Gastroesophageal sphincter (tissue), 4 donors: ENCODE results near the gene APBB1IP. TPM values are rescaled to one million over a fixed set of nuclear protein-coding genes. Genes with fewer than 3 reads are reported as not detected.
A peak's percentile ranks its signal among the peaks of the same experiment; 100 is the strongest.
"Not testable (repeated sequence)": the region's sequence is repeated elsewhere in the genome, so short reads cannot be mapped to it uniquely, and the experiment has no call there.

Experiments
- ATAC-seq: fragments of 150-250 bp; one replicate; pipeline ENCODE4 v1.9.1; 2016; ENCODE audit warnings: mild to moderate bottlenecking, moderate library complexity
- H3K27ac ChIP-seq, 4 donors: fragments of 200-600 bp; sonication (generic) in 3 of 4; 1 replicate in 3 of 4; 2 replicates in 1 of 4; pipeline ENCODE4 v1.5.1; 2016 to 2019
- H3K27me3 ChIP-seq: fragments of 200-600 bp; sonication (generic); one replicate; pipeline ENCODE4 v1.5.1; 2019
- H3K36me3 ChIP-seq, 2 donors: fragments of 200-600 bp; sonication (generic); one replicate each; pipeline ENCODE4 v1.5.1; 2019; ENCODE audit warnings: control low read depth in 1 of 2
- H3K4me1 ChIP-seq, 3 donors: fragments of 200-600 bp; sonication (generic); 1 replicate in 2 of 3; 2 replicates in 1 of 3; pipeline ENCODE4 v1.5.1; 2016 to 2019; ENCODE audit warnings: control low read depth in 2 of 3
- H3K4me3 ChIP-seq, 2 donors: fragments of 200-600 bp; sonication (generic); one replicate each; pipeline ENCODE4 v1.5.1; 2019; ENCODE audit warnings: mild to moderate bottlenecking in 1 of 2, moderate library complexity in 1 of 2
- H3K9me3 ChIP-seq, 3 donors: fragments of 200-600 bp; sonication (generic); one replicate each; pipeline ENCODE4 v1.5.1; 2017 to 2019; ENCODE audit warnings: control low read depth in 2 of 3
- CTCF ChIP-seq, 4 experiments: fragments of 200-600 bp in 2 of 4; fragments of 450-650 bp in 2 of 4; sonication (generic) in 1 of 4; IDR thresholded peaks; one replicate each; pipeline ENCODE4 v1.5.1; 2017 to 2019; ENCODE audit warnings: antibody characterized with exemption in 4 of 4, mild to moderate bottlenecking in 2 of 4, moderate library complexity in 2 of 4
- EP300 ChIP-seq: sonication (generic); formaldehyde crosslinking; IDR thresholded peaks from one replicate; pipeline ENCODE4 v1.6.1; 2017; ENCODE audit warnings: antibody characterized with exemption, mild to moderate bottlenecking
- POLR2A ChIP-seq, 2 donors: fragments of 450-650 bp; IDR thresholded peaks; one replicate each; pipeline ENCODE4 v1.6.1; 2017; ENCODE audit warnings: antibody characterized with exemption in 2 of 2, mild to moderate bottlenecking in 2 of 2, moderate library complexity in 1 of 2
- POLR2AphosphoS5 ChIP-seq: sonication (generic); formaldehyde crosslinking; IDR thresholded peaks from one replicate; pipeline ENCODE4 v1.6.1; 2017; ENCODE audit warnings: antibody characterized with exemption
- WGBS, 2 donors: methylation state at CpG; one replicate each; pipeline ENCODE4 v1.1.5; 2018; ENCODE audit warnings: low coverage in 1 of 2; 5-methylcytosine and 5-hydroxymethylcytosine counted together
- total RNA-seq, 4 donors: library from RNA; depleted of rRNA; stranded (reverse); fragments of >200 nt; gene quantifications; one replicate each; pipeline ENCODE4 v1.1.0, GENCODE V29; 2016

Gene APBB1IP
- total RNA-seq, 4 donors from 2014 or later, result 2.3 to 6.9 (median 4.9) TPM

GRCh38 chr10:26467639-26468038 is 29.5 kb downstream of the APBB1IP start:
- H3K36me3 ChIP-seq, result no peaks in the 10 kb centered on the region
- no peak for ATAC-seq
- H3K9me3 ChIP-seq, result no peaks in the 10 kb centered on the region
- WGBS, 2 donors, result 85 to 100% methylated on average over 3 to 4 of the region's 4 CpGs
- H3K27ac ChIP-seq, result no peak overlapping the region
- H3K27me3 ChIP-seq, result no peaks in the 10 kb centered on the region
- TF ChIP-seq EP300, result no peak
- TF ChIP-seq POLR2AphosphoS5, result no peak
- no peak for TF ChIP-seq CTCF (IDR thresholded peaks at IDR 0.05)
- TF ChIP-seq POLR2A (IDR thresholded peaks at IDR 0.05), result no peak
- H3K4me3 ChIP-seq, result no peak overlapping the region
- H3K4me1 ChIP-seq, result no peaks in the 10 kb centered on the region

- no peaks in the 10 kb centered on the region for H3K9me3 ChIP-seq
- no peak for ATAC-seq
- TF ChIP-seq CTCF (IDR thresholded peaks at IDR 0.05), result no peak
- no peak for TF ChIP-seq POLR2A (IDR thresholded peaks at IDR 0.05)
- no peak for TF ChIP-seq POLR2AphosphoS5
- TF ChIP-seq EP300, result no peak
- H3K27ac ChIP-seq, result no peak overlapping the region
- H3K36me3 ChIP-seq, result no peaks in the 10 kb centered on the region
- H3K4me3 ChIP-seq, result no peak overlapping the region
- WGBS, 2 donors, result 60 to 65% methylated on average over 3 of the region's 3 CpGs
- H3K4me1 ChIP-seq, result no peaks in the 10 kb centered on the region
- no peaks in the 10 kb centered on the region for H3K27me3 ChIP-seq
Observed at GRCh38 chr10:26468291-26468690, 30.1 kb downstream of the APBB1IP start.

GRCh38 chr10:26468700-26469099 is 30.6 kb downstream of the APBB1IP start:
- TF ChIP-seq EP300 (no peak), CTCF (IDR thresholded peaks at IDR 0.05) (no peak), POLR2AphosphoS5 (no peak)
- 62 to 76% methylated on average over 4 to 5 of the region's 6 CpGs for WGBS, 2 donors
- Histone ChIP-seq H3K36me3 (no peaks in the 10 kb centered on the region), H3K4me3 (no peak overlapping the region), H3K27ac (no peak overlapping the region), H3K9me3 (no peaks in the 10 kb centered on the region), H3K4me1 (no peaks in the 10 kb centered on the region), H3K27me3 (no peaks in the 10 kb centered on the region)
- peak; percentile 28 for ATAC-seq

GRCh38 chr10:26472492-26472778 is 34.3 kb downstream of the APBB1IP start:
- 67 to 88% methylated on average over 2 to 4 of the region's 5 CpGs for WGBS, 2 donors
- Histone ChIP-seq H3K4me3 (no peak overlapping the region), H3K9me3 (no peaks in the 10 kb centered on the region), H3K36me3 (no peaks in the 10 kb centered on the region), H3K4me1 (no peaks in the 10 kb centered on the region), H3K27me3 (no peaks in the 10 kb centered on the region), H3K27ac (no peak overlapping the region)
- no peak for ATAC-seq
- TF ChIP-seq POLR2A (IDR thresholded peaks at IDR 0.05), result no peak
- no peak for TF ChIP-seq POLR2AphosphoS5
- no peak for TF ChIP-seq CTCF (IDR thresholded peaks at IDR 0.05)
- no peak for TF ChIP-seq EP300

- TF ChIP-seq POLR2AphosphoS5 (no peak), CTCF (IDR thresholded peaks at IDR 0.05) (no peak), EP300 (no peak), POLR2A (IDR thresholded peaks at IDR 0.05) (no peak)
- no peaks in the 10 kb centered on the region for H3K4me1 ChIP-seq
- peak; percentile 41 for ATAC-seq
- no peaks in the 10 kb centered on the region for H3K27me3 ChIP-seq
- H3K27ac ChIP-seq, result no peak overlapping the region
- H3K4me3 ChIP-seq, result no peak overlapping the region
- 43 to 80% methylated on average over 1 of the region's 1 CpG for WGBS, 2 donors
- H3K36me3 ChIP-seq, result no peaks in the 10 kb centered on the region
- no peaks in the 10 kb centered on the region for H3K9me3 ChIP-seq
Observed at GRCh38 chr10:26474026-26474425, 35.9 kb downstream of the APBB1IP start.

GRCh38 chr10:26474845-26475244 is 36.7 kb downstream of the APBB1IP start:
- not testable (repeated sequence) for H3K27me3 ChIP-seq, H3K36me3 ChIP-seq, ATAC-seq, H3K4me1 ChIP-seq, H3K9me3 ChIP-seq, H3K4me3 ChIP-seq
- H3K27ac ChIP-seq, result peak overlapping the region in 1 of 4 donors; percentile 3
- WGBS, 2 donors, result 82 to 84% methylated on average over 5 to 7 of the region's 8 CpGs
